HG02798 (cell line): ENCODE results near the gene MBTD1.
"Not testable (repeated sequence)": the region's sequence is repeated elsewhere in the genome, so short reads cannot be mapped to it uniquely, and the experiment has no call there.

ENCODE experiments used
- ATAC-seq: cut with Tn5 transposase; IDR thresholded peaks from one replicate; pipeline ENCODE4 v1.9.1; 2021; ENCODE audit warnings: mild to moderate bottlenecking; ENCODE audit not compliant: unreplicated experiment, poor library complexity

MBTD1 gene

GRCh38 chr17:51256101-51256500, 3.7 kb downstream of the MBTD1 start:
- ATAC-seq = no peak

GRCh38 chr17:51255673-51256072, 4.2 kb downstream of the MBTD1 start:
- ATAC-seq = no peak

- no peak for ATAC-seq
Observed at GRCh38 chr17:51251010-51251409, 8.8 kb downstream of the MBTD1 start.

GRCh38 chr17:51250314-51250840, 9.5 kb downstream of the MBTD1 start:
- no peak for ATAC-seq

- no peak for ATAC-seq
Observed at GRCh38 chr17:51245535-51245934, 14.3 kb downstream of the MBTD1 start.

GRCh38 chr17:51244041-51244440, 15.8 kb downstream of the MBTD1 start:
- no peak for ATAC-seq

- no peak for ATAC-seq
Observed at GRCh38 chr17:51240275-51240674, 19.6 kb downstream of the MBTD1 start.

- peak; percentile 56 for ATAC-seq
Observed at GRCh38 chr17:51238255-51238887, 21.5 kb downstream of the MBTD1 start.

GRCh38 chr17:51234162-51234561, 25.7 kb downstream of the MBTD1 start:
- no peak for ATAC-seq

- no peak for ATAC-seq
Observed at GRCh38 chr17:51231999-51232398, 27.9 kb downstream of the MBTD1 start.

GRCh38 chr17:51230306-51230705, 29.5 kb downstream of the MBTD1 start:
- no peak for ATAC-seq

GRCh38 chr17:51229889-51230288, 30.0 kb downstream of the MBTD1 start:
- ATAC-seq = no peak

GRCh38 chr17:51228161-51228560, 31.7 kb downstream of the MBTD1 start:
- no peak for ATAC-seq

GRCh38 chr17:51225523-51225922, 34.3 kb downstream of the MBTD1 start:
- ATAC-seq = not testable (repeated sequence)

GRCh38 chr17:51224402-51225262, 35.2 kb downstream of the MBTD1 start:
- no peak for ATAC-seq

- no peak for ATAC-seq
Observed at GRCh38 chr17:51221322-51221721, 38.5 kb downstream of the MBTD1 start.

- no peak for ATAC-seq
Observed at GRCh38 chr17:51217946-51218345, 41.9 kb downstream of the MBTD1 start.

GRCh38 chr17:51214920-51215319, 44.9 kb downstream of the MBTD1 start:
- no peak for ATAC-seq

GRCh38 chr17:51203838-51204237, 56.0 kb downstream of the MBTD1 start:
- no peak for ATAC-seq

- ATAC-seq = no peak
Observed at GRCh38 chr17:51200846-51201245, 59.0 kb downstream of the MBTD1 start.

- no peak for ATAC-seq
Observed at GRCh38 chr17:51200295-51200694, 59.6 kb downstream of the MBTD1 start.

GRCh38 chr17:51197754-51198153, 62.1 kb downstream of the MBTD1 start:
- no peak for ATAC-seq
